ENCODE results near the gene ABCC2.
A peak's percentile ranks its signal among the peaks of the same experiment; 100 is the strongest.
"Not testable (repeated sequence)": the region's sequence is repeated elsewhere in the genome, so short reads cannot be mapped to it uniquely, and the experiment has no call there.

ABCC2 gene

GRCh38 chr10:99809481-99809880, 27.0 kb downstream of the ABCC2 start:
- no peak for DNase-seq (ENCODE audit: low read depth)

GRCh38 chr10:99809931-99810615, 27.6 kb downstream of the ABCC2 start:
- no peak for DNase-seq (ENCODE audit: low read depth)

- no peak for DNase-seq (ENCODE audit: low read depth)
These were observed 29.7 kb downstream of the ABCC2 start for GRCh38 chr10:99812177-99812576.

- no peak for DNase-seq (ENCODE audit: low read depth)
These were observed 31.7 kb downstream of the ABCC2 start for GRCh38 chr10:99814143-99814542.

GRCh38 chr10:99815621-99816020, 33.2 kb downstream of the ABCC2 start:
- no peak for DNase-seq (ENCODE audit: low read depth)

- no peak for DNase-seq (ENCODE audit: low read depth)
These were observed 45.5 kb downstream of the ABCC2 start for GRCh38 chr10:99827936-99828335.

- DNase-seq (ENCODE audit: low read depth): no peak
These were observed 46.0 kb downstream of the ABCC2 start for GRCh38 chr10:99828464-99828863.

GRCh38 chr10:99832439-99832838, 50.0 kb downstream of the ABCC2 start:
- DNase-seq (ENCODE audit: low read depth): no peak

GRCh38 chr10:99834410-99834809, 52.0 kb downstream of the ABCC2 start:
- DNase-seq (ENCODE audit: low read depth): no peak

- DNase-seq (ENCODE audit: low read depth): no peak
These were observed 53.5 kb downstream of the ABCC2 start for GRCh38 chr10:99835947-99836346.

GRCh38 chr10:99836711-99837110, 54.3 kb downstream of the ABCC2 start:
- DNase-seq (ENCODE audit: low read depth): no peak

- DNase-seq (ENCODE audit: low read depth): not testable (repeated sequence)
These were observed 58.4 kb downstream of the ABCC2 start for GRCh38 chr10:99840859-99841258.

- DNase-seq (ENCODE audit: low read depth): no peak
These were observed 59.3 kb downstream of the ABCC2 start for GRCh38 chr10:99841746-99842145.

GRCh38 chr10:99843310-99843709, 60.9 kb downstream of the ABCC2 start:
- no peak for DNase-seq (ENCODE audit: low read depth)

GRCh38 chr10:99844433-99844955, 62.1 kb downstream of the ABCC2 start:
- DNase-seq (ENCODE audit: low read depth): no peak

- DNase-seq (ENCODE audit: low read depth): peak; percentile 41
These were observed 63.5 kb downstream of the ABCC2 start for GRCh38 chr10:99845837-99846382.

- DNase-seq (ENCODE audit: low read depth): no peak
These were observed 66.6 kb downstream of the ABCC2 start for GRCh38 chr10:99849057-99849456.

GRCh38 chr10:99849536-99849935, 67.1 kb downstream of the ABCC2 start:
- no peak for DNase-seq (ENCODE audit: low read depth)

GRCh38 chr10:99850021-99850766, 67.8 kb downstream of the ABCC2 start:
- no peak for DNase-seq (ENCODE audit: low read depth)

- no peak for DNase-seq (ENCODE audit: low read depth)
These were observed 68.4 kb downstream of the ABCC2 start for GRCh38 chr10:99850767-99851340.

- no peak for DNase-seq (ENCODE audit: low read depth)
These were observed 69.4 kb downstream of the ABCC2 start for GRCh38 chr10:99851825-99852224.

- DNase-seq (ENCODE audit: low read depth): no peak
These were observed 70.2 kb downstream of the ABCC2 start for GRCh38 chr10:99852481-99853213.
